HEK293 (cell line): ENCODE data around the gene ATP2A3.

Experiments used
- CTCF ChIA-PET: fragments of 350-600 bp; formaldehyde crosslinking; extraction: SDS; loops from one replicate; lab custom pipeline; 2021; ENCODE audit warnings: antibody characterized with exemption; lab: Yijun Ruan, JAX
- POLR2A ChIA-PET: fragments of 300-600 bp; formaldehyde crosslinking; extraction: SDS; loops from one replicate; lab custom pipeline; 2020; ENCODE audit warnings: antibody characterized with exemption, inconsistent platforms; lab: Yijun Ruan, JAX
- H3K27ac ChIP-seq: fragments of 200-500 bp; sonication (Bioruptor generic); 2 replicates; pipeline ENCODE4 v1.5.1; 2014; ENCODE audit warnings: low read depth, low read length, control low read depth, inconsistent platforms; ENCODE audit errors: extremely low read depth
- H3K36me3 ChIP-seq, 2 experiments: fragments of 200-500 bp in 1 of 2; sonication (Bioruptor generic) in 1 of 2; 1 replicate in 1 of 2; 2 replicates in 1 of 2; pipeline ENCODE4 v1.5.1; 2014 to 2017; ENCODE audit warnings: inconsistent platforms in 2 of 2, low read length in 2 of 2; ENCODE audit not compliant: control insufficient read depth in 2 of 2, insufficient read depth in 1 of 2
- H3K4me1 ChIP-seq: fragments of 200-500 bp; sonication (Bioruptor generic); 2 replicates; pipeline ENCODE4 v1.5.1; 2014; ENCODE audit warnings: mild to moderate bottlenecking, low read length, inconsistent platforms; ENCODE audit not compliant: control insufficient read depth, insufficient read depth
- H3K4me3 ChIP-seq: 2 replicates; pipeline ENCODE4 v1.5.1; 2011; ENCODE audit warnings: low read depth, mild to moderate bottlenecking, control low read depth, low read length, moderate library complexity
- H3K9me3 ChIP-seq: fragments of 200-500 bp; sonication (Bioruptor generic); 2 replicates; pipeline ENCODE4 v1.5.1; 2014; ENCODE audit warnings: low read depth, low read length, inconsistent platforms; ENCODE audit not compliant: control insufficient read depth, insufficient read depth
- BCL11A ChIP-seq: fragments of 450-650 bp; formaldehyde crosslinking; IDR thresholded peaks from 2 replicates; pipeline ENCODE4 v1.5.1; 2016; ENCODE audit warnings: low read depth, missing biosample characterization, missing genetic modification characterization
- FEZF1 ChIP-seq: fragments of 450-650 bp; formaldehyde crosslinking; IDR thresholded peaks from 2 replicates; pipeline ENCODE4 v1.5.1; 2016; ENCODE audit warnings: missing biosample characterization, missing genetic modification characterization
- KLF16 ChIP-seq: fragments of 450-650 bp; formaldehyde crosslinking; IDR thresholded peaks from 2 replicates; pipeline ENCODE4 v1.5.1; 2017; ENCODE audit warnings: missing biosample characterization, missing genetic modification characterization
- SETDB1 ChIP-seq: IDR thresholded peaks from one replicate; pipeline ENCODE4 v1.6.1; 2017; ENCODE audit warnings: mild to moderate bottlenecking, low read length, moderate library complexity, mixed read lengths; ENCODE audit not compliant: insufficient read length
- SP3 ChIP-seq: fragments of 450-650 bp; formaldehyde crosslinking; IDR thresholded peaks from 2 replicates; pipeline ENCODE4 v1.5.1; 2016; ENCODE audit warnings: missing biosample characterization, missing genetic modification characterization
- ZBTB1 ChIP-seq: fragments of 450-650 bp; formaldehyde crosslinking; IDR thresholded peaks from 2 replicates; pipeline ENCODE4 v1.5.1; 2016; ENCODE audit warnings: missing biosample characterization, missing genetic modification characterization
- ZBTB17 ChIP-seq: fragments of 450-650 bp; formaldehyde crosslinking; IDR thresholded peaks from 2 replicates; pipeline ENCODE4 v1.5.1; 2016; ENCODE audit warnings: missing biosample characterization, missing genetic modification characterization
- ZBTB21 ChIP-seq: fragments of 450-650 bp; formaldehyde crosslinking; IDR thresholded peaks from 2 replicates; pipeline ENCODE4 v1.5.1; 2017; ENCODE audit warnings: missing biosample characterization, missing genetic modification characterization
- ZNF214 ChIP-seq: fragments of 450-650 bp; formaldehyde crosslinking; IDR thresholded peaks from 2 replicates; pipeline ENCODE4 v1.5.1; 2017; ENCODE audit warnings: missing biosample characterization, mild to moderate bottlenecking, missing genetic modification characterization, borderline replicate concordance
- ZNF394 ChIP-seq: fragments of 450-650 bp; formaldehyde crosslinking; IDR thresholded peaks from 2 replicates; pipeline ENCODE4 v1.5.1; 2016; ENCODE audit warnings: missing biosample characterization, missing genetic modification characterization, mild to moderate bottlenecking, moderate library complexity, borderline replicate concordance
- ZNF423 ChIP-seq: fragments of 450-650 bp; formaldehyde crosslinking; IDR thresholded peaks from 2 replicates; pipeline ENCODE4 v1.5.1; 2016; ENCODE audit warnings: missing biosample characterization, missing genetic modification characterization
- ZNF529 ChIP-seq: fragments of 450-650 bp; formaldehyde crosslinking; IDR thresholded peaks from 2 replicates; pipeline ENCODE4 v1.5.1; 2017; ENCODE audit warnings: missing genetic modification characterization, missing biosample characterization; ENCODE audit not compliant: insufficient replicate concordance
- ZNF548 ChIP-seq: fragments of 450-650 bp; formaldehyde crosslinking; IDR thresholded peaks from 2 replicates; pipeline ENCODE4 v1.5.1; 2016; ENCODE audit warnings: missing biosample characterization, missing genetic modification characterization
- ZNF621 ChIP-seq: fragments of 450-650 bp; formaldehyde crosslinking; IDR thresholded peaks from 2 replicates; pipeline ENCODE4 v1.5.1; 2017; ENCODE audit warnings: missing biosample characterization, missing genetic modification characterization
- ZNF707 ChIP-seq: fragments of 450-650 bp; formaldehyde crosslinking; IDR thresholded peaks from 2 replicates; pipeline ENCODE4 v1.5.1; 2016; ENCODE audit warnings: missing biosample characterization, missing genetic modification characterization
- ZNF785 ChIP-seq: fragments of 450-650 bp; formaldehyde crosslinking; IDR thresholded peaks from 2 replicates; pipeline ENCODE4 v1.5.1; 2016; ENCODE audit warnings: missing biosample characterization, missing genetic modification characterization
- ZNF830 ChIP-seq: fragments of 450-650 bp; IDR thresholded peaks from 2 replicates; pipeline ENCODE4 v1.5.0; 2018; ENCODE audit warnings: missing biosample characterization, missing genetic modification characterization, low read depth, mild to moderate bottlenecking, moderate library complexity
- TF ChIP-seq, protein P1 (sequence below): fragments of 450-650 bp; formaldehyde crosslinking; IDR thresholded peaks from 2 replicates; pipeline ENCODE4 v1.5.1; 2016; ENCODE audit warnings: missing biosample characterization, missing genetic modification characterization
- TF ChIP-seq, protein P2 (sequence below): IDR thresholded peaks from 2 replicates; pipeline ENCODE4 v1.6.1; 2011; ENCODE audit warnings: mild to moderate bottlenecking, low read depth, low read length, borderline replicate concordance
- TF ChIP-seq, protein P3 (sequence below): fragments of 450-650 bp; formaldehyde crosslinking; IDR thresholded peaks from 2 replicates; pipeline ENCODE4 v1.5.1; 2016; ENCODE audit warnings: missing biosample characterization, missing genetic modification characterization
- TF ChIP-seq, protein P4 (sequence below): fragments of 450-650 bp; formaldehyde crosslinking; IDR thresholded peaks from 2 replicates; pipeline ENCODE4 v1.5.1; 2016; ENCODE audit warnings: missing biosample characterization, missing genetic modification characterization, low read depth

ATP2A3 gene

DNA sequence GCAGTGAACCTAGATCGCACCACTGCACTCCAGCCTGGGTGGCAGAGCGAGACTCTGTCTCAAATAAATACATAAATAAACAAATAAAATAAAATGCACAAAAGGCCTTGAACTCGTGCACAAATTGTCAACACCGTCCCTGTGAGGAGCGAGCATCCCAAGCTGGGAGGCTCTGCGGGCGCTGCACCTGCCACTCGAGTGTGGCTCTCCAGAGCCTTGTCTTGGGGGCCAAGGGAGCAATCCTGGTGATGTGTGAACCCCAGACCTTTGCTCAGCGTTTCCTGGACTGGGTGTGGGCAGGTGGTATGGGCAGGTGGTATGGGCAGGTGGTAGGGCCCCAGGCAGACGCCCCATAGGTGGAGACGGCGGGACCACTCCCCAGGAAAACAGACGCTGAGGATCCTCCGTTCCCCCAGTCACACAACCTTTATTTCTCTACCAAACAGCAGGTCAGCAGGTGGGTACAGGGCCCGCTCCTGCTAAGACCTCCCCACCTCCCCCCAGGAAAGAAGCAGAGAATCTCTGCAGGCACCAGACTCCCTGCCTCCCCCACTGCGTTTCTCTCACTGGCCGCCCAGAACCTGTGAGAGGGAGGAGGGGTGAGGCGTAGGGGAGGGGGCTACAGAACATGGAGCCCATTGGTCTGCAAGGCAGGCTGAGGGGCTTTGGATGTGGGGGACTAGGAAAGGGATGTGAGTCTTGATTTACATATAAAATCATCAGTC, 40.6 kb downstream of the ATP2A3 start (continued):
- TF ChIP-seq KLF16 (tag by site-specific recombination) = no peak
- TF ChIP-seq ZNF214 (tag by site-specific recombination) = no peak
- TF ChIP-seq BCL11A (tag by site-specific recombination) = no peak

DNA sequence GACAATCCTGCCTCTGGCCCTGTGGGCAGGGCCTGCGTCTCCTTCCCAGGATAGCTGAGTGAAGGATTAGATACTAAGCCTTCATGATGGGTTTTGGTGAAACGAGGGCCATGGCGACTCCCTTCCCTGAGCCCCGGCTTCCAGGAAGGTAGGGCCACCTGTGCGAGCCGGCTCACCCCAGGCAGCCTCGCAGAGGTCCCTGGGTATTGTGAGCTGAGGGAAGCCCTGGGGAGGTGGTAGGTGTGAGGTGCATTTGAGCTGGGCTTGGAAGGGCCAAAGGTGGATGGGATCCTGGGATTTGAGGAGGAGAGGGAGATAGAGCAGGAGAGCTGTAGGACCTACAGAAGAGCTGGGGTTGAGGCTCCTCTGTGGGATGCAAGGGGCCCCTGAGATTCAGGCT, 41.5 kb downstream of the ATP2A3 start:
- H3K4me1 ChIP-seq = no peaks in the 10 kb centered on the region
- ChIA-PET POLR2A (no interaction called here), CTCF (interaction anchor here (2.1 kb wide), 1 partner anchor 9 kb away, joined by 7 read pairs; no protein-coding TSS in a partner anchor)

More for the DNA sequence above, 41.5 kb downstream of the ATP2A3 start:
- Histone ChIP-seq H3K27ac (no peak overlapping the region), H3K9me3 (no peaks in the 10 kb centered on the region), H3K36me3 (no peaks in the 10 kb centered on the region), H3K4me3 (no peak overlapping the region)
- no peak for TF ChIP-seq SETDB1
- TF ChIP-seq ZNF707 = no peak
- TF ChIP-seq ZNF423 = no peak
- no peak for TF ChIP-seq ZNF621 (tag by site-specific recombination)
- TF ChIP-seq FEZF1 = no peak
- no peak for TF ChIP-seq ZBTB21 (tag by site-specific recombination)
- no peak for TF ChIP-seq ZNF785
- TF ChIP-seq ZNF830 (tag by site-specific recombination) = no peak
- no peak for TF ChIP-seq ZBTB17 (tag by site-specific recombination)
- no peak for TF ChIP-seq ZNF548 (tag by site-specific recombination)
- TF ChIP-seq, protein P1, sequence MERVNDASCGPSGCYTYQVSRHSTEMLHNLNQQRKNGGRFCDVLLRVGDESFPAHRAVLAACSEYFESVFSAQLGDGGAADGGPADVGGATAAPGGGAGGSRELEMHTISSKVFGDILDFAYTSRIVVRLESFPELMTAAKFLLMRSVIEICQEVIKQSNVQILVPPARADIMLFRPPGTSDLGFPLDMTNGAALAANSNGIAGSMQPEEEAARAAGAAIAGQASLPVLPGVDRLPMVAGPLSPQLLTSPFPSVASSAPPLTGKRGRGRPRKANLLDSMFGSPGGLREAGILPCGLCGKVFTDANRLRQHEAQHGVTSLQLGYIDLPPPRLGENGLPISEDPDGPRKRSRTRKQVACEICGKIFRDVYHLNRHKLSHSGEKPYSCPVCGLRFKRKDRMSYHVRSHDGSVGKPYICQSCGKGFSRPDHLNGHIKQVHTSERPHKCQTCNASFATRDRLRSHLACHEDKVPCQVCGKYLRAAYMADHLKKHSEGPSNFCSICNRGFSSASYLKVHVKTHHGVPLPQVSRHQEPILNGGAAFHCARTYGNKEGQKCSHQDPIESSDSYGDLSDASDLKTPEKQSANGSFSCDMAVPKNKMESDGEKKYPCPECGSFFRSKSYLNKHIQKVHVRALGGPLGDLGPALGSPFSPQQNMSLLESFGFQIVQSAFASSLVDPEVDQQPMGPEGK (tag by site-specific recombination) = no peak
- TF ChIP-seq, protein P2, sequence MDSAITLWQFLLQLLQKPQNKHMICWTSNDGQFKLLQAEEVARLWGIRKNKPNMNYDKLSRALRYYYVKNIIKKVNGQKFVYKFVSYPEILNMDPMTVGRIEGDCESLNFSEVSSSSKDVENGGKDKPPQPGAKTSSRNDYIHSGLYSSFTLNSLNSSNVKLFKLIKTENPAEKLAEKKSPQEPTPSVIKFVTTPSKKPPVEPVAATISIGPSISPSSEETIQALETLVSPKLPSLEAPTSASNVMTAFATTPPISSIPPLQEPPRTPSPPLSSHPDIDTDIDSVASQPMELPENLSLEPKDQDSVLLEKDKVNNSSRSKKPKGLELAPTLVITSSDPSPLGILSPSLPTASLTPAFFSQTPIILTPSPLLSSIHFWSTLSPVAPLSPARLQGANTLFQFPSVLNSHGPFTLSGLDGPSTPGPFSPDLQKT = no peak
- no peak for TF ChIP-seq SP3 (tag by site-specific recombination)
- TF ChIP-seq, protein P3, sequence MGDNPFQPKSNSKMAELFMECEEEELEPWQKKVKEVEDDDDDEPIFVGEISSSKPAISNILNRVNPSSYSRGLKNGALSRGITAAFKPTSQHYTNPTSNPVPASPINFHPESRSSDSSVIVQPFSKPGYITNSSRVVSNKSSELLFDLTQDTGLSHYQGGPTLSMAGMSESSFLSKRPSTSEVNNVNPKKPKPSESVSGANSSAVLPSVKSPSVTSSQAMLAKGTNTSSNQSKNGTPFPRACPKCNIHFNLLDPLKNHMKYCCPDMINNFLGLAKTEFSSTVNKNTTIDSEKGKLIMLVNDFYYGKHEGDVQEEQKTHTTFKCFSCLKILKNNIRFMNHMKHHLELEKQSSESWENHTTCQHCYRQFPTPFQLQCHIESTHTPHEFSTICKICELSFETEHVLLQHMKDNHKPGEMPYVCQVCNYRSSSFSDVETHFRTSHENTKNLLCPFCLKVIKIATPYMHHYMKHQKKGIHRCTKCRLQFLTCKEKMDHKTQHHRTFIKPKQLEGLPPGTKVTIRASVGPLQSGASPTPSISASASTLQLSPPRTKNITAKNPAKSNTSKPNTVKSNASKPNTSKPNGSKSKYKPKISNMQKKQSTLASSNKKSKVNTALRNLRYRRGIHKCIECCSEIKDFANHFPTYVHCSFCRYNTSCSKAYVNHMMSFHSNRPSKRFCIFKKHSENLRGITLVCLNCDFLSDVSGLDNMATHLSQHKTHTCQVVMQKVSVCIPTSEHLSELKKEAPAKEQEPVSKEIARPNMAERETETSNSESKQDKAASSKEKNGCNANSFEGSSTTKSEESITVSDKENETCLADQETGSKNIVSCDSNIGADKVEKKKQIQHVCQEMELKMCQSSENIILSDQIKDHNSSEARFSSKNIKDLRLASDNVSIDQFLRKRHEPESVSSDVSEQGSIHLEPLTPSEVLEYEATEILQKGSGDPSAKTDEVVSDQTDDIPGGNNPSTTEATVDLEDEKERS (tag by site-specific recombination) = no peak
- no peak for TF ChIP-seq ZNF529 (tag by site-specific recombination)
- TF ChIP-seq ZNF394 (tag by site-specific recombination) = no peak
- TF ChIP-seq, protein P4, sequence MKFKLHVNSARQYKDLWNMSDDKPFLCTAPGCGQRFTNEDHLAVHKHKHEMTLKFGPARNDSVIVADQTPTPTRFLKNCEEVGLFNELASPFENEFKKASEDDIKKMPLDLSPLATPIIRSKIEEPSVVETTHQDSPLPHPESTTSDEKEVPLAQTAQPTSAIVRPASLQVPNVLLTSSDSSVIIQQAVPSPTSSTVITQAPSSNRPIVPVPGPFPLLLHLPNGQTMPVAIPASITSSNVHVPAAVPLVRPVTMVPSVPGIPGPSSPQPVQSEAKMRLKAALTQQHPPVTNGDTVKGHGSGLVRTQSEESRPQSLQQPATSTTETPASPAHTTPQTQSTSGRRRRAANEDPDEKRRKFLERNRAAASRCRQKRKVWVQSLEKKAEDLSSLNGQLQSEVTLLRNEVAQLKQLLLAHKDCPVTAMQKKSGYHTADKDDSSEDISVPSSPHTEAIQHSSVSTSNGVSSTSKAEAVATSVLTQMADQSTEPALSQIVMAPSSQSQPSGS (tag by site-specific recombination) = no peak
- no peak for TF ChIP-seq ZBTB1 (tag by site-specific recombination)
- TF ChIP-seq KLF16 (tag by site-specific recombination) = no peak
